GM12878 (cell line): Measurements from ENCODE around the gene STX8. TPM values are rescaled to one million over a fixed set of nuclear protein-coding genes. Genes with fewer than 3 reads are reported as not detected.
"Not testable (repeated sequence)": the region's sequence is repeated elsewhere in the genome, so short reads cannot be mapped to it uniquely, and the experiment has no call there.

Experiments used
- ATAC-seq: fragments of 200-7000 bp; cut with Tn5 transposase; 3 replicates; pipeline ENCODE4 v1.9.1; 2020; ENCODE audit warnings: mild to moderate bottlenecking, moderate library complexity
- BruUV-seq: library from RNA; stranded (reverse); fragments of 400-500 nt; replicated peaks from 2 replicates; lab custom pipeline; 2021; lab: Mats Ljungman, UMichigan
- CTCF ChIA-PET: fragments of 300-600 bp; sonication (Branson Sonifier 250); formaldehyde crosslinking; extraction: SDS; loops from one replicate; lab custom pipeline; 2021; ENCODE audit warnings: inconsistent platforms; lab: Yijun Ruan, JAX
- POLR2A ChIA-PET: fragments of 350-600 bp; formaldehyde crosslinking; extraction: SDS; loops from one replicate; lab custom pipeline; 2021; ENCODE audit warnings: inconsistent platforms; lab: Charles Lee
- RAD21 ChIA-PET: fragments of 300-600 bp; sonication (Branson Sonifier 250); formaldehyde crosslinking; loops from one replicate; lab custom pipeline; 2023; ENCODE audit warnings: antibody characterized with exemption; ENCODE audit not compliant: unreplicated experiment; lab: Charles Lee
- SMC1A ChIA-PET: fragments of 300-600 bp; sonication (Branson Sonifier 250); formaldehyde crosslinking; loops from one replicate; lab custom pipeline; 2023; ENCODE audit not compliant: unreplicated experiment, uncharacterized antibody; lab: Charles Lee
- DNase-seq: peaks from one replicate; pipeline ENCODE4 v3.0.0-alpha.2; 2011; ENCODE audit warnings: low read depth, low spot score
- FAIRE-seq: peaks from 3 replicates; lab custom pipeline; 2011; peaks lifted over from hg19 to GRCh38; lab: Jason Lieb, UNC
- H2AFZ ChIP-seq: 2 replicates; pipeline ENCODE4 v1.6.0; 2011; ENCODE audit warnings: low read depth, low read length, control low read depth; ENCODE audit not compliant: control insufficient read depth
- H3K27ac ChIP-seq: 2 replicates; pipeline ENCODE4 v1.5.1; 2011; ENCODE audit warnings: control low read depth; ENCODE audit not compliant: control insufficient read depth, insufficient read depth
- H3K27me3 ChIP-seq, 2 experiments: replicated peaks in 1 of 2; 2 replicates each; pipeline versions ENCODE4 v1.6.0 to v1.6.1; 2011; ENCODE audit warnings: low read length in 1 of 2; ENCODE audit not compliant: control insufficient read depth in 2 of 2, insufficient read depth in 2 of 2
- H3K36me3 ChIP-seq, 2 experiments: 2 replicates each; pipeline ENCODE4 v1.5.1; 2011; ENCODE audit warnings: low read length in 1 of 2; ENCODE audit not compliant: control insufficient read depth in 2 of 2, insufficient read depth in 2 of 2
- H3K4me1 ChIP-seq: 2 replicates; pipeline ENCODE4 v1.6.1; 2011; ENCODE audit warnings: mild to moderate bottlenecking, low read length, moderate library complexity, mixed read lengths; ENCODE audit not compliant: control insufficient read depth, insufficient read depth
- H3K4me2 ChIP-seq: 2 replicates; pipeline ENCODE4 v1.6.0; 2011; ENCODE audit warnings: control low read depth; ENCODE audit not compliant: control insufficient read depth, insufficient read depth
- H3K4me3 ChIP-seq: fragments of 200-600 bp; sonication (generic); 2 replicates; pipeline ENCODE4 v1.5.1; 2016
- H3K79me2 ChIP-seq: 2 replicates; pipeline ENCODE4 v1.6.0; 2011; ENCODE audit warnings: low read length; ENCODE audit not compliant: control insufficient read depth, insufficient read depth
- H3K9ac ChIP-seq: 2 replicates; pipeline ENCODE4 v1.8.0; 2011; ENCODE audit warnings: low read length, control low read depth, mixed read lengths; ENCODE audit not compliant: control insufficient read depth, insufficient read depth
- H3K9me3 ChIP-seq: replicated peaks from 3 replicates; pipeline ENCODE4 v1.5.1; 2011; ENCODE audit warnings: mild to moderate bottlenecking, low read length; ENCODE audit not compliant: control insufficient read depth, insufficient read depth
- H4K20me1 ChIP-seq: 2 replicates; pipeline ENCODE4 v1.6.0; 2011; ENCODE audit not compliant: control insufficient read depth, insufficient read depth
- ATF7 ChIP-seq: fragments of 450-650 bp; IDR thresholded peaks from 2 replicates; pipeline ENCODE4 v1.6.1; 2016; ENCODE audit warnings: low read depth, mild to moderate bottlenecking
- SMAD1 ChIP-seq: fragments of 450-650 bp; IDR thresholded peaks from 2 replicates; pipeline ENCODE4 v1.6.1; 2018; ENCODE audit warnings: mild to moderate bottlenecking, low read depth; ENCODE audit not compliant: partially characterized antibody
- WGBS: methylation state at CpG from one replicate; pipeline ENCODE4 v1.1.6; 2016; ENCODE audit warnings: low lambda C conversion rate; ENCODE audit not compliant: insufficient replicate concordance, insufficient coverage; ENCODE audit errors: missing lambda C conversion rate; 5-methylcytosine and 5-hydroxymethylcytosine counted together
- in situ Hi-C: fragments of 300-500 bp; cut with MboI; formaldehyde crosslinking; loops from 9 replicates; pipeline ENCODE4 v1.14.3; 2018; ENCODE audit warnings: mixed read lengths
- intact Hi-C: fragments of 100-400 bp; cut with micrococcal nuclease; formaldehyde crosslinking; loops from one replicate; pipeline ENCODE4 v1.14.2; 2022; ENCODE audit not compliant: unreplicated experiment
- polyA plus RNA-seq, 11 experiments: library from polyadenylated mRNA; depleted of rRNA in 4 of 11; unstranded in 6 of 11; stranded (reverse) in 5 of 11; fragments of >200 nt; fragmentation: Nextera tagmentation in 4 of 11; fragmentation: Illumina TruSeq in 1 of 11; extraction: Ambion mirVana in 4 of 11; extraction: Trizol in 1 of 11; gene quantifications; 1 replicate in 1 of 11; 2 replicates in 10 of 11; pipeline versions ENCODE4 v1.2.1 to v1.2.3, GENCODE V29; 2011 to 2016; ENCODE audit warnings: inconsistent platforms in 2 of 11, missing spikeins in 2 of 11, low read depth in 1 of 11
- total RNA-seq, 4 experiments: library from RNA; depleted of rRNA in 3 of 4; stranded (reverse); fragments of >200 nt in 3 of 4; fragmentation: Illumina TruSeq in 1 of 4; extraction: Trizol in 1 of 4; gene quantifications; 2 replicates each; pipeline versions ENCODE4 v1.2.1 to v1.2.3, GENCODE V29; 2013 to 2021

Gene STX8
- total and polyA plus RNA-seq, 10 of the 15 experiments (the other 5 are each of a cell fraction or from before 2014, with no cell fraction given): 47.9 to 151 (median 72.9) TPM

DNA sequence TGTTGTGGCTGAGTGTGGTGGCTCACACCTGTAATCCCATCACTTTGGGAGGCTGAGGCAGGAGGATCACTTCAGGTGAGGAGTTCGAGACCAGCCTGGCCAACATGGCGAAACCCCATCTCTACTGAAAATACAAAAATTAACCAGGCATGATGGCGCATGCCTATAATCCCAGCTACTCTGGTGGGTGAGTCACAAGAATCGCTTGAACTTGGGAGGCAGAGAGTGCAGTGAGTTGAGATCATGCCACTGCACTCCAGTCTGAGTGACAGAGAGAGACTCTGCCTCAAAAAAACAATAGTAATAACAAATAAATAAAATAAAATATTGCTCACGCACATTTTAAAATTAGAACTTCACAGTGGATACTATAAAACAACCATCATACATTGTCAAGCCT is 31.4 kb upstream of the STX8 start:
- H4K20me1 ChIP-seq, H3K4me3 ChIP-seq, in situ Hi-C loops, ATAC-seq, H3K79me2 ChIP-seq, H3K36me3 ChIP-seq, H3K9me3 ChIP-seq, FAIRE-seq, intact Hi-C loops, H2AFZ ChIP-seq, H3K9ac ChIP-seq, POLR2A ChIA-PET, H3K27me3 ChIP-seq, H3K4me1 ChIP-seq, RAD21 ChIA-PET, H3K27ac ChIP-seq, SMC1A ChIA-PET, DNase-seq, H3K4me2 ChIP-seq, BruUV-seq: not testable (repeated sequence)
- 44% methylated on average over 5 of the region's 5 CpGs for WGBS
- CTCF ChIA-PET: interaction anchor here (0.6 to 1.3 kb wide), 2 partner anchors 161 to 821 kb away, joined by 3 to 4 read pairs; no protein-coding TSS in a partner anchor

DNA sequence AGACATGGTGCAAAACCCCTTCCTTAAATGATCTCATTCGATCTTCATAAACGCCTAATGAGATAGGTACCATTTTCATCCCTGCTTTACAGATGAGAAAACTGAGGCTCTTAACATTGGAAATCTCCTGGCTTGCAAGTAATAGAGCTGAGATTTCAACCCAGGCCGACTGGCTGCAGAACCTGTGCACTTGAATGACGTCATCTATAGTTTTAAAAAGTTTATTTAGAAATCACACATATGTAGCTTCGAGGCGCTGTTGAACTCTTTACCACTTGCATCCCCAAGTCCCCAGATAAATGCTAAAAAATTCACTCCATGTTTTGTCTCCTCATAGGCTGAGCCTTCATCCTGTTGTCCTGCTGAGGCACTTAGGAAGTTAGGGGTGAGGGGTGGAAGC is 30.8 kb upstream of the STX8 start:
- TF ChIP-seq SMAD1 (no peak), ATF7 (peak; percentile 52; the same call in 1 of the 2 replicates)
- POLR2A ChIA-PET: no interaction called here

GRCh38 chr17:9604583-9604982 is 29.0 kb upstream of the STX8 start:
- H3K4me2 ChIP-seq, intact Hi-C loops, H3K4me1 ChIP-seq, BruUV-seq, H3K79me2 ChIP-seq, ATAC-seq, H3K4me3 ChIP-seq, H3K27me3 ChIP-seq, POLR2A ChIA-PET, H3K27ac ChIP-seq, H3K36me3 ChIP-seq, SMC1A ChIA-PET, RAD21 ChIA-PET, H3K9ac ChIP-seq, in situ Hi-C loops, FAIRE-seq, DNase-seq, H3K9me3 ChIP-seq, H2AFZ ChIP-seq, H4K20me1 ChIP-seq: not testable (repeated sequence)
- WGBS: 53% methylated on average over 5 of the region's 5 CpGs
- CTCF ChIA-PET: interaction anchor here (1.0 to 1.3 kb wide), 2 partner anchors 11 to 27 kb away, joined by 3 read pairs; no protein-coding TSS in a partner anchor

More for the DNA sequence above, 30.8 kb upstream of the STX8 start:
- FAIRE-seq: no peak
- intact Hi-C loops: no loop called here
- H3K27ac ChIP-seq: no peak overlapping the region
- H3K4me3 ChIP-seq: no peak overlapping the region
- DNase-seq: no peak
- 31% methylated on average over 6 of the region's 6 CpGs for WGBS
- ChIA-PET CTCF (interaction anchor here (0.6 to 1.3 kb wide), 2 partner anchors 162 to 821 kb away, joined by 3 to 4 read pairs; no protein-coding TSS in a partner anchor), SMC1A (no interaction called here), RAD21 (no interaction called here)
- no peaks in the 10 kb centered on the region for H3K4me1 ChIP-seq
- H4K20me1 ChIP-seq: no peaks in the 10 kb centered on the region
- no TSS peak for BruUV-seq
- H2AFZ ChIP-seq: no peak overlapping the region
- no peak for ATAC-seq
- no peaks in the 10 kb centered on the region for H3K9me3 ChIP-seq
- no peak overlapping the region for H3K4me2 ChIP-seq
- no peak overlapping the region for H3K9ac ChIP-seq
- H3K36me3 ChIP-seq: no peaks in the 10 kb centered on the region
- in situ Hi-C loops: no loop called here
- no peaks in the 10 kb centered on the region for H3K27me3 ChIP-seq
- no peaks in the 10 kb centered on the region for H3K79me2 ChIP-seq
